GM18867 (cell line): ENCODE data around the gene NCAPG2.
"Not testable (repeated sequence)": the region's sequence is repeated elsewhere in the genome, so short reads cannot be mapped to it uniquely, and the experiment has no call there.

Experiments used
- ATAC-seq: cut with Tn5 transposase; IDR thresholded peaks from one replicate; pipeline ENCODE4 v1.9.1; 2021; ENCODE audit warnings: mild to moderate bottlenecking, moderate library complexity; ENCODE audit not compliant: unreplicated experiment

Gene NCAPG2

DNA sequence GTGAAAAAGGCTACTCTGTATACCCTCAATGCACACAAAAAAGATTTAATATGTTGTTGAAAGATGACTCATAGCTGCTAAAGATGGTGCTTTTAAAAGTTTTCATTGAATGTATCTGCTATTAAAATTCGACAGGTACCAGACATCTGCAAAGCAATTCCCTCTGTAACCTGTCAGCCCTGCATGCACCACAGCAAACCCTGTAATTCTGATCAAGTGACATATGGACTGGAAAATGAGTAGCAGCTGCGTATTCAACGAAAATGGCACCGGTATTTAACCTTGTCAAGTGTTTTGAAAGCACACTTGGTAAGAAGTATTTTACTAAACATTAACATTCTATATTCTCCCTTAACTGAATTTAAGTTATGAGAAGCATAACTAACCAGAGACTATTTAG, 58.8 kb downstream of the NCAPG2 start:
- no peak for ATAC-seq

DNA sequence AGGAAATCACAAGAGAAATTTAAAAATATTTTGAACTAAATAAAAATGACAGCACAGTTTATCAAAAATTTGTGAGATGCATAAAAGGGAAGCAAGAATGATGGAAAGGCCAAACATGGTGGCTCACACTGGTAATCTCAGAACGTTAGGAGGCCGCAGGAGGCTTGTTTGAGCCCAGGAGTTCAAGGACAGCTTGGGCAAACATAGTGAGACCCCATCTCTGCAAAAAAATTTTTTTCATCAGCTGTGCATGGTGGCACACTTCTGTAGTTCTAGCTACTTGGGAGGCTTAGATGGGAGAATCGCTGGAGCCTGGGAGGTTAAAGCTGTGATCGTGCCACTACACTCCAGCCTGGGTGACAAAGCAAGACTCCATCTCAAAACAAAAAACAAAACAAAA, 62.5 kb downstream of the NCAPG2 start:
- ATAC-seq, result no peak

DNA sequence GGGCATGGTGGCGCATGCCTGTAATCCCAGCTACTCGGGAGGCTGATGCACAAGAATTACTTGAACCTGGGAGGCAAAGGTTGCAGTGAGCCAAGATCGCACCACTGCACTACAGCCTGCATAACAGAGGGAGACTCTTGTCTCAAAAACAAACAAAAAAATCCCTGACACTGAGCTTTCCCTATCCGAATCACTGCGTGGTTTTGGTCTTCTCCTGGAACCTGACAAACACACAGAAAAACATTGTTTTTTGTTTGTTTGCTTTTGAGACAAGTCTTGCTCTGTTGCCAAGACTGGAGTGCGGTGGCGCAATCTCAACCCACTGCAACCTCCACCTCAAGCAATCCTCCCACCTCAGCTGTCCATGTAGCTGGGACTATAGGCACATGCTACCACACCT, 66.6 kb downstream of the NCAPG2 start:
- no peak for ATAC-seq

GRCh38 chr7:158633055-158633956, 71.3 kb downstream of the NCAPG2 start:
- peak; percentile 77 for ATAC-seq

DNA sequence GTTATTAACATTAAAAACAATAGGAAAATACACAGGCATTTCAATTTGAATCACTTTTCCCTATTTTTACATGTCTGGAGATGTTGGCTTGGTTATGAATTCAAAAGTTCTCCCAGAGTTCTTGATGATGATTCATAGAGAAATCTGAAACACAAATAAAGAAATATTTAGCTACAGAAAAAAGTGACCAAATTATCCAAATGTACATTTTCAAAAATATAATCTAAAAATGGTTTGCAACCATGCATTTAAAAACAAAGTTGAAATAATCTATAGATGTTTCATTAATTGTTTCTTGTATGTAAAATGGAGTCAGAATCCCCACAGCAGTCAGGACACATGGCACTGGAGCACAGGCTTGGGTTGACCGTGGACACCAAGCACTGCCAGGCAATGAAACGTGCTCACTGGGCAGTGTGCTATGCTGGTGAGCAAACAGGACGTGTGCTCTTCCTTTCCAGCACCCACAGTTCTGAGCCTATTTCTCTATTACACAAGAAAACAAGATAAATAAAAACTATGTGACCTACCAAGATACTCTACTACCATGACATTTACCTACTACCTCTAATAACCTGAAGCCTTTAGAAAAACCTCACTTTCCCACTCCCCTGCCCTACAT, 72.9 kb downstream of the NCAPG2 start:
- no peak for ATAC-seq

- not testable (repeated sequence) for ATAC-seq
Measured at GRCh38 chr7:158626289-158626688, 78.3 kb downstream of the NCAPG2 start.

DNA sequence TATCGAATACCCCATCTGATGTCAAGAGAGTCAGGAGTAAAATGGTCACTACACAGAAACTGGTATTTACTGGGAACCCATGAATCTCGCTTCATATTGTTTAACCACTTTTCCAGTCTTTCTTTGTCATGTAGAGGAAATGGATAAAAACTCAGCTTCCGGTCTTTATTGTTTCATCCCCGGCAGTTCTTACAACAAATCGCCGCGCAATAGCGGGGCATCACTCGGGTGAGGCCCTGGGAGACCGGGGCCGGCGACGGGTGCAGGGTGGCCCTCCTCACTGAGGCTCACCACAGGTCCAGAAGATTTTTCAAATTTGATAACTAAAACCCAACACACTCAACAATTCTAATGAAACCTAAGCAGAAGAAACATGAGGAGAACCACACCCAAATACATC, 81.4 kb downstream of the NCAPG2 start:
- ATAC-seq, result no peak

- ATAC-seq, result no peak
Measured at GRCh38 chr7:158620839-158621441, 83.7 kb downstream of the NCAPG2 start.

DNA sequence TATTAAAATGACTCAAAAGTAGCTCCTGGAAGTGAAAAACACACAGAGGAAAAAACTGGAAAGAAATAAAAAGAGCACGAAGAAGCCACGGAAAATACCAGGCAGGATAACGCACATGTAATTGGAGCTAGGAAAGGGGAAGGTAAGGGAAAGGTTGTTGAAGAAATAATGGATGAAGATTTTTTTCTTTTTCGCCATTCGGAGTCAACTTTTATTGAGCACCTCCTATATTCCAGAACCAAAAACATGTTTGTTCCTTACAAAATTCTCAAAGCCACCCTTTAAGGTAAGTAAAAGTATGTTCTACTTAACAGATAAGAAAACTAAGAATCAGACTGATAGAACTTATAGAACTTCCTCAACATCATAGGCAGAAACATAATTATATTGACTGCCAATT, 84.2 kb downstream of the NCAPG2 start:
- ATAC-seq, result no peak

GRCh38 chr7:158618745-158619140, 85.9 kb downstream of the NCAPG2 start:
- ATAC-seq, result no peak

DNA sequence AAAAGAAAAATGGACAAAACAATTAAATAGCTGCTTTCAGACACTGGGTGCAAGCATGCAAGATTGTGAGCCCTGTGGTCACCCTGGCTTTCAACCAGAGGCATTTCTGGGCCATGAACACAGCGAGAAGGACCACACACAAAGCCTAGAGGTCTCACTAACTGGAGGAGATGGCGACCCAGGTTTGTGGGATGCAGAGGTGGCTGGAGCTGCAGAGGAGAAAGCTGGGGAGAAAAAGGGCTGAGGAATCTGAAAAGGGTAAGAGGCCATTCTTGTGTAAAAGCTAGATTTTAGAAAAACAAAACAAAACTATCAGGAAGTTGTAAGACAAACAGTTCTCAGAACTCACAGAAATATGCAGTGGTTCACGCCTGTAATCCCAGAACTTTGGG, 86.9 kb downstream of the NCAPG2 start:
- no peak for ATAC-seq

DNA sequence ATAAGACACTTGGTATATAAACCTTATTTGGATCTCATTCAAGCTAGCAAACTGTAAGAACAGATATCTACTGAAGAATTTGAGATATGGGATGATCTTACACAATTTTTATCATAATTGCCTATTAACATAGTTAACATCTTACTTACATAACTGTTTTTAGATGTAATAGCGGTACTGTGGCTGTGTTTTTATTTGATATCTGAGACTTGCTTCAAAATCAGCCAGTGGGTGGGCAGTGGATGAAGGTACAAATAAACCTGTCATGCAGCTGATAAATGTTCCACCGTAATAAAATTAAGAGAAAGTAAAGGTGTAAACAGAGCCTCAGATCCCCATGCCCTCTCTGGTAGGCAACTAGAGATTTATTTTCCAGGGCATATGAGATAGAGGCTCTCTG, 88.6 kb downstream of the NCAPG2 start:
- no peak for ATAC-seq

DNA sequence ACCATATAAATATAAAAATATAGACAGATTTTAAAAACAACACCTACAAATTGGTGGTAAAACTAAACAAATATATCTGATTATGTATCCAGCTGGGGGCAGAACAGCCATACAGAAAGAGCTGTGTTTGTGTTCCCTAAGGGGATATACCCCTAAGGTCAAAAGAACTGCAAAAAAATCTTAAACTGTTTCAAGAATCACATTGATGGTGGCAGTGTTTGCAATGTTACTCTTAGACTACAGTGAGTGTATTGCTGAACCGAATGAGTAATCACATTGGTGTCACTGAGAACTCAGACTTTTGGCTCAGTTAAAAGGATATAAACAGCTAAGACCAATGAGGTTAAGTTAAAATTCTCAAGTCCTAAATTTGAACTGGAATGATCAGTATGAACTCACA, 89.9 kb downstream of the NCAPG2 start:
- no peak for ATAC-seq

- peak; percentile 92 for ATAC-seq
Measured at GRCh38 chr7:158613481-158613880, 91.1 kb downstream of the NCAPG2 start.

- no peak for ATAC-seq
Measured at GRCh38 chr7:158612546-158612945, 92.1 kb downstream of the NCAPG2 start.

- no peak for ATAC-seq
Measured at GRCh38 chr7:158611541-158611940, 93.1 kb downstream of the NCAPG2 start.

DNA sequence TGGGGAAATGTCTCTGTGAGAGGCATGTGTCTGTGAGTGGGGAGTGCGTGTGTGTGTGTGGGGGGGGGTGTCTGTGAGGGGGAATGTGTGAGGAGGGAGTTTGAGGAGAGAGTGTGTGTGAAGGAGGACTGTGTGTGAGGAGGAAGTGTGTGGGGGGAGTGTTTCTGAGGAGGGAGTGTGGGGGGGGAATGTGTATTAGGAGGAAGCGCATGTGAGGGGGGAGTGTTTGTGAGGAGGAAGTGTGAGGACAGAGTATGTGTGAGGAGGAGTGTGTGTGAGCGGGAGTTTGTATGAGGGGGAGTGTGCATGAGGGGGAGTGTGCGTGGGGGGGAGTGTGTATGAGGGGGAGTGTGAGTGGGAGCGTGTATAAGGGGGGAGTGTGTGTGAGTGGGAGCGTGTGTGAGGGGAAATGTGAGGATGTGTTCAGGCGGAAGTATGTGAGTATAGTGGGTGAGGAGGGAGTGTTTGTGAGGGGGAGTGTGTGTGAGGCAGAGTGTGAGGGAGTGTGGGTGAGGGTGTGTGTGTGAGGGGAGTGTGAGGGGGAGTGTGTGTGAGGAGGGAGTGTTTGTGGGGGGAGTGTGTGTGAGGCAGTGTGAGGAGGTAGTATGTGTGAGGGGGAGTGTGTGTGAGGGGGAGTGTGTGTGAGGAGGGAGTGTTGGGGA, 95.2 kb downstream of the NCAPG2 start:
- no peak for ATAC-seq

GRCh38 chr7:158607563-158607962, 97.0 kb downstream of the NCAPG2 start:
- no peak for ATAC-seq

GRCh38 chr7:158606671-158607424, 97.8 kb downstream of the NCAPG2 start:
- ATAC-seq, result no peak

GRCh38 chr7:158606129-158606528, 98.5 kb downstream of the NCAPG2 start:
- no peak for ATAC-seq
